ENCODE data around the gene MED9. TPM values are rescaled to one million over a fixed set of nuclear protein-coding genes. Genes with fewer than 3 reads are reported as not detected.
A peak's percentile ranks its signal among the peaks of the same experiment; 100 is the strongest.

Gene MED9
- total RNA-seq, 1 experiment from 2014 or later, result 20.4 TPM

GRCh38 chr17:17495536-17496188 lies 18.9 kb downstream of the MED9 start:
- DNase-seq (ENCODE audit: low spot score), result peak; percentile 21
- POLR2A ChIA-PET (ENCODE audit: low non-redundant PET), result no interaction called here
- peaks cover 13% of the 10 kb centered on the region for H3K27me3 ChIP-seq (replicated peaks; ENCODE audit: insufficient read depth, low read depth, low read length, poor library complexity)
- H3K36me3 ChIP-seq (ENCODE audit: insufficient read depth, low read length, poor library complexity, severe bottlenecking), result peaks cover 9% of the 10 kb centered on the region
- H3K9me3 ChIP-seq (ENCODE audit: low read depth, low read length, poor library complexity, severe bottlenecking), result no peaks in the 10 kb centered on the region
- CTCF ChIA-PET, result interaction anchor here (0.6 to 2.3 kb wide), 3 partner anchors 73 to 498 kb away, joined by 3 to 26 read pairs (median 11); no protein-coding TSS in a partner anchor
- H3K27ac ChIP-seq (ENCODE audit: low read depth, low read length, poor library complexity, severe bottlenecking), result no peak overlapping the region
- no peak for TF ChIP-seq EZH2 (IDR thresholded peaks at IDR 0.05; ENCODE audit: borderline replicate concordance, low read depth, low read length, poor library complexity, severe bottlenecking)
- TF ChIP-seq, protein P1, sequence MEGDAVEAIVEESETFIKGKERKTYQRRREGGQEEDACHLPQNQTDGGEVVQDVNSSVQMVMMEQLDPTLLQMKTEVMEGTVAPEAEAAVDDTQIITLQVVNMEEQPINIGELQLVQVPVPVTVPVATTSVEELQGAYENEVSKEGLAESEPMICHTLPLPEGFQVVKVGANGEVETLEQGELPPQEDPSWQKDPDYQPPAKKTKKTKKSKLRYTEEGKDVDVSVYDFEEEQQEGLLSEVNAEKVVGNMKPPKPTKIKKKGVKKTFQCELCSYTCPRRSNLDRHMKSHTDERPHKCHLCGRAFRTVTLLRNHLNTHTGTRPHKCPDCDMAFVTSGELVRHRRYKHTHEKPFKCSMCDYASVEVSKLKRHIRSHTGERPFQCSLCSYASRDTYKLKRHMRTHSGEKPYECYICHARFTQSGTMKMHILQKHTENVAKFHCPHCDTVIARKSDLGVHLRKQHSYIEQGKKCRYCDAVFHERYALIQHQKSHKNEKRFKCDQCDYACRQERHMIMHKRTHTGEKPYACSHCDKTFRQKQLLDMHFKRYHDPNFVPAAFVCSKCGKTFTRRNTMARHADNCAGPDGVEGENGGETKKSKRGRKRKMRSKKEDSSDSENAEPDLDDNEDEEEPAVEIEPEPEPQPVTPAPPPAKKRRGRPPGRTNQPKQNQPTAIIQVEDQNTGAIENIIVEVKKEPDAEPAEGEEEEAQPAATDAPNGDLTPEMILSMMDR (conservative IDR thresholded peaks at IDR 0.05; ENCODE audit: low read depth, low read length), result no peak
- H3K4me3 ChIP-seq (ENCODE audit: low read depth, low read length, poor library complexity, severe bottlenecking), result peak overlapping the region; percentile 71
- intact Hi-C loops (cut with micrococcal nuclease; ENCODE audit: unreplicated experiment), result loop anchor here (2.0 to 10.0 kb wide), 5 partner anchors 75 to 539 kb away; partner anchors contain the start of genes ATPAF2 and GID4
- H3K4me1 ChIP-seq (ENCODE audit: insufficient read depth, low read length, poor library complexity, severe bottlenecking), result peaks cover 36% of the 10 kb centered on the region
- no TSS peak for BruUV-seq (replicated peaks)

GRCh38 chr17:17496189-17497064 lies 19.6 kb downstream of the MED9 start, which contains the start of gene RASD1:
RASD1 (minus strand) TSS chr17:17496395; CDS start chr17:17496181, 214 bp downstream.
- H3K4me3 ChIP-seq (ENCODE audit: low read depth, low read length, poor library complexity, severe bottlenecking), result peak within 1 kb of the TSS; percentile 71
- peaks cover 9% of the 10 kb centered on the region for H3K36me3 ChIP-seq (ENCODE audit: insufficient read depth, low read length, poor library complexity, severe bottlenecking)
- peaks cover 36% of the 10 kb centered on the region for H3K4me1 ChIP-seq (ENCODE audit: insufficient read depth, low read length, poor library complexity, severe bottlenecking)
- intact Hi-C loops (cut with micrococcal nuclease; ENCODE audit: unreplicated experiment), result loop anchor here (1.0 to 10.0 kb wide), 6 partner anchors 74 to 538 kb away; partner anchors contain the start of genes ATPAF2 and GID4
- ChIA-PET CTCF (interaction anchor here (0.6 to 2.3 kb wide), 11 partner anchors 15 to 498 kb away, joined by 3 to 26 read pairs (median 3); no protein-coding TSS in a partner anchor), POLR2A (ENCODE audit: low non-redundant PET) (no interaction called here)
- peak within 1 kb of the TSS; percentile 38 for H3K27ac ChIP-seq (ENCODE audit: low read depth, low read length, poor library complexity, severe bottlenecking)
- TF ChIP-seq, protein P1 (conservative IDR thresholded peaks at IDR 0.05; ENCODE audit: low read depth, low read length), result peak; percentile 67
- TF ChIP-seq EZH2 (IDR thresholded peaks at IDR 0.05; ENCODE audit: borderline replicate concordance, low read depth, low read length, poor library complexity, severe bottlenecking), result no peak
- H3K9me3 ChIP-seq (ENCODE audit: low read depth, low read length, poor library complexity, severe bottlenecking), result no peaks in the 10 kb centered on the region
- no TSS peak for BruUV-seq (replicated peaks)
- peaks cover 13% of the 10 kb centered on the region for H3K27me3 ChIP-seq (replicated peaks; ENCODE audit: insufficient read depth, low read depth, low read length, poor library complexity)
- peak; percentile 88 for DNase-seq (ENCODE audit: low spot score)

- intact Hi-C loops (cut with micrococcal nuclease; ENCODE audit: unreplicated experiment), result loop anchor here (1.0 to 10.0 kb wide), 6 partner anchors 74 to 538 kb away; partner anchors contain the start of genes ATPAF2 and GID4
- peak overlapping the region; percentile 71 for H3K4me3 ChIP-seq (ENCODE audit: low read depth, low read length, poor library complexity, severe bottlenecking)
- POLR2A ChIA-PET (ENCODE audit: low non-redundant PET), result no interaction called here
- CTCF ChIA-PET, result interaction anchor here (0.6 to 2.3 kb wide), 9 partner anchors 15 to 422 kb away, joined by 3 to 26 read pairs (median 3); no protein-coding TSS in a partner anchor
- peaks cover 2% of the 10 kb centered on the region for H3K36me3 ChIP-seq (ENCODE audit: insufficient read depth, low read length, poor library complexity, severe bottlenecking)
- TF ChIP-seq, protein P1 (conservative IDR thresholded peaks at IDR 0.05; ENCODE audit: low read depth, low read length), result no peak
- TF ChIP-seq EZH2 (IDR thresholded peaks at IDR 0.05; ENCODE audit: borderline replicate concordance, low read depth, low read length, poor library complexity, severe bottlenecking), result no peak
- no peaks in the 10 kb centered on the region for H3K9me3 ChIP-seq (ENCODE audit: low read depth, low read length, poor library complexity, severe bottlenecking)
- H3K27ac ChIP-seq (ENCODE audit: low read depth, low read length, poor library complexity, severe bottlenecking), result no peak overlapping the region
- peaks cover 13% of the 10 kb centered on the region for H3K27me3 ChIP-seq (replicated peaks; ENCODE audit: insufficient read depth, low read depth, low read length, poor library complexity)
- H3K4me1 ChIP-seq (ENCODE audit: insufficient read depth, low read length, poor library complexity, severe bottlenecking), result peaks cover 36% of the 10 kb centered on the region
- no TSS peak for BruUV-seq (replicated peaks)
- DNase-seq (ENCODE audit: low spot score), result no peak
Observed at GRCh38 chr17:17497065-17497844, 20.5 kb downstream of the MED9 start.
